Left renal pelvis (tissue), 4 donors: ENCODE data around the gene ETF1. TPM values are rescaled to one million over a fixed set of nuclear protein-coding genes. Genes with fewer than 3 reads are reported as not detected.
"Not testable (repeated sequence)": the region's sequence is repeated elsewhere in the genome, so short reads cannot be mapped to it uniquely, and the experiment has no call there.

ENCODE experiments used
- DNase-seq, 4 donors: peaks; one replicate each; pipeline ENCODE4 v3.0.0-alpha.2; 2013; ENCODE audit warnings: low read depth in 4 of 4, low spot score in 3 of 4
- polyA plus RNA-seq, 4 donors: library from polyadenylated mRNA; unstranded; fragments of 120-200 nt; gene quantifications; one replicate each; pipeline ENCODE4 v1.2.1, GENCODE V29; 2013; ENCODE audit not compliant: insufficient read length in 4 of 4

ETF1 gene
- polyA plus RNA-seq, 4 donors, result 54.1 to 82.0 (median 79.6) TPM

GRCh38 chr5:138533973-138534941 lies 8.8 kb downstream of the ETF1 start:
- no peak for DNase-seq

GRCh38 chr5:138529812-138530211 lies 13.2 kb downstream of the ETF1 start:
- no peak for DNase-seq

- no peak for DNase-seq
Measured at GRCh38 chr5:138528744-138529469, 14.1 kb downstream of the ETF1 start.

- no peak for DNase-seq
Measured at GRCh38 chr5:138528208-138528607, 14.8 kb downstream of the ETF1 start.

- DNase-seq, result no peak
Measured at GRCh38 chr5:138527170-138527569, 15.9 kb downstream of the ETF1 start.

GRCh38 chr5:138523406-138523805 lies 19.6 kb downstream of the ETF1 start:
- DNase-seq, result no peak

GRCh38 chr5:138520971-138521370 lies 22.1 kb downstream of the ETF1 start:
- no peak for DNase-seq

- DNase-seq, result no peak
Measured at GRCh38 chr5:138517437-138517836, 25.6 kb downstream of the ETF1 start.

- DNase-seq, result no peak
Measured at GRCh38 chr5:138515556-138516245, 27.3 kb downstream of the ETF1 start.

- DNase-seq, result no peak
Measured at GRCh38 chr5:138514021-138514420, 29.0 kb downstream of the ETF1 start.

GRCh38 chr5:138508958-138509357 lies 34.1 kb downstream of the ETF1 start:
- DNase-seq, result no peak

GRCh38 chr5:138507485-138507884 lies 35.6 kb downstream of the ETF1 start:
- not testable (repeated sequence) for DNase-seq

- DNase-seq, result no peak
Measured at GRCh38 chr5:138506370-138507306, 36.4 kb downstream of the ETF1 start.

- no peak for DNase-seq
Measured at GRCh38 chr5:138504799-138505198, 38.2 kb downstream of the ETF1 start.

GRCh38 chr5:138503487-138504270 lies 39.4 kb downstream of the ETF1 start:
- DNase-seq, result no peak

- DNase-seq, result no peak
Measured at GRCh38 chr5:138502521-138502920, 40.5 kb downstream of the ETF1 start.

GRCh38 chr5:138502121-138502520 lies 40.9 kb downstream of the ETF1 start:
- no peak for DNase-seq

GRCh38 chr5:138498376-138498775 lies 44.7 kb downstream of the ETF1 start:
- no peak for DNase-seq

GRCh38 chr5:138495351-138495750 lies 47.7 kb downstream of the ETF1 start:
- no peak for DNase-seq
